ENCODE results near the gene CEP170.

GRCh38 chr1:243233908-243234307 lies 21.2 kb downstream of the CEP170 start:
- no peak for TF ChIP-seq EZH2 (IDR thresholded peaks at IDR 0.05)
- TF ChIP-seq POLR2AphosphoS5 (IDR thresholded peaks at IDR 0.05; ENCODE audit: borderline replicate concordance, low read depth, low read length), result no peak
- no peak for TF ChIP-seq FOXP2 (optimal IDR thresholded peaks at IDR 0.05; ENCODE audit: control extremely low read depth, extremely low read length, insufficient read depth)
